ENCODE results near the gene KDM7A. TPM values are rescaled to one million over a fixed set of nuclear protein-coding genes. Genes with fewer than 3 reads are reported as not detected.

KDM7A gene
- polyA plus RNA-seq, 1 experiment = 3.8 TPM

- TF ChIP-seq, protein P1, sequence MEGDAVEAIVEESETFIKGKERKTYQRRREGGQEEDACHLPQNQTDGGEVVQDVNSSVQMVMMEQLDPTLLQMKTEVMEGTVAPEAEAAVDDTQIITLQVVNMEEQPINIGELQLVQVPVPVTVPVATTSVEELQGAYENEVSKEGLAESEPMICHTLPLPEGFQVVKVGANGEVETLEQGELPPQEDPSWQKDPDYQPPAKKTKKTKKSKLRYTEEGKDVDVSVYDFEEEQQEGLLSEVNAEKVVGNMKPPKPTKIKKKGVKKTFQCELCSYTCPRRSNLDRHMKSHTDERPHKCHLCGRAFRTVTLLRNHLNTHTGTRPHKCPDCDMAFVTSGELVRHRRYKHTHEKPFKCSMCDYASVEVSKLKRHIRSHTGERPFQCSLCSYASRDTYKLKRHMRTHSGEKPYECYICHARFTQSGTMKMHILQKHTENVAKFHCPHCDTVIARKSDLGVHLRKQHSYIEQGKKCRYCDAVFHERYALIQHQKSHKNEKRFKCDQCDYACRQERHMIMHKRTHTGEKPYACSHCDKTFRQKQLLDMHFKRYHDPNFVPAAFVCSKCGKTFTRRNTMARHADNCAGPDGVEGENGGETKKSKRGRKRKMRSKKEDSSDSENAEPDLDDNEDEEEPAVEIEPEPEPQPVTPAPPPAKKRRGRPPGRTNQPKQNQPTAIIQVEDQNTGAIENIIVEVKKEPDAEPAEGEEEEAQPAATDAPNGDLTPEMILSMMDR (IDR thresholded peaks at IDR 0.05; ENCODE audit: low read depth, low read length) = no peak
- no peaks in the 10 kb centered on the region for H3K9me3 ChIP-seq (ENCODE audit: control insufficient read depth, insufficient read depth, low read length)
- H3K4me3 ChIP-seq (ENCODE audit: low read depth, low read length) = no peak overlapping the region
- POLR2A ChIA-PET = no interaction called here
- peaks cover 20% of the 10 kb centered on the region for H3K27me3 ChIP-seq (ENCODE audit: control insufficient read depth, insufficient read depth, low read length)
- DNase-seq (ENCODE audit: low read depth, low spot score) = no peak
- CTCF ChIA-PET = no interaction called here
- H3K27ac ChIP-seq (ENCODE audit: low read depth, low read length) = no peak overlapping the region
Measured at GRCh38 chr7:140074780-140075179, 102.0 kb downstream of the KDM7A start.

GRCh38 chr7:140070546-140070945, 106.2 kb downstream of the KDM7A start:
- POLR2A ChIA-PET = interaction anchor here (0.6 kb wide), 1 partner anchor 396 kb away, joined by 3 read pairs; no protein-coding TSS in a partner anchor

GRCh38 chr7:140069298-140069949, 107.4 kb downstream of the KDM7A start:
- H3K27me3 ChIP-seq (ENCODE audit: control insufficient read depth, insufficient read depth, low read length) = peaks cover 17% of the 10 kb centered on the region
- POLR2A ChIA-PET = no interaction called here
- CTCF ChIA-PET = no interaction called here
- no peak overlapping the region for H3K27ac ChIP-seq (ENCODE audit: low read depth, low read length)
- TF ChIP-seq, protein P1 (IDR thresholded peaks at IDR 0.05; ENCODE audit: low read depth, low read length) = no peak
- no peak for DNase-seq (ENCODE audit: low read depth, low spot score)
- H3K9me3 ChIP-seq (ENCODE audit: control insufficient read depth, insufficient read depth, low read length) = peaks cover 5% of the 10 kb centered on the region; the same call in 1 of the 2 replicates
- H3K4me3 ChIP-seq (ENCODE audit: low read depth, low read length) = no peak overlapping the region

More at GRCh38 chr7:140070546-140070945, 106.2 kb downstream of the KDM7A start:
- no peak overlapping the region for H3K27ac ChIP-seq (ENCODE audit: low read depth, low read length)
- no peak overlapping the region for H3K4me3 ChIP-seq (ENCODE audit: low read depth, low read length)
- DNase-seq (ENCODE audit: low read depth, low spot score) = no peak
- CTCF ChIA-PET = no interaction called here
- TF ChIP-seq, protein P1 (IDR thresholded peaks at IDR 0.05; ENCODE audit: low read depth, low read length) = no peak
- peaks cover 5% of the 10 kb centered on the region; the same call in 1 of the 2 replicates for H3K9me3 ChIP-seq (ENCODE audit: control insufficient read depth, insufficient read depth, low read length)
- peaks cover 17% of the 10 kb centered on the region for H3K27me3 ChIP-seq (ENCODE audit: control insufficient read depth, insufficient read depth, low read length)

DNA sequence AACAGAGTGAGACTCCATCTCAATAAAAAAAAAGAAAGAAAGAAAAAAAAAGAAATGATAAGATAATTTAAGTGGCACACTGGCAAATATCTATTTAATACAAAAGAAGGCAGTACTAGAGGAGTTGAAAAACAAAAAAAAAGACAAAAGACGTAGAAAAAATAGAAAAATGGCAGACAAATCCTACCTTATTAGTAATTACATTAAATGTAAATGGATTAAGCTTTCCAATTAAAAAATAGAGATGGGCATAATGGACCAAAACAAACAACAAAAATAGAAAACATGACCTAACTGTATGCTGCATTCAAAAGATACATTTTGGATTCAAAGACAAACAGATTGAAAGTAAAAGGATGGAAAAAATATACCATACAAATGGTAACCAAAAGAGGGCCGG, 108.8 kb downstream of the KDM7A start:
- peaks cover 11% of the 10 kb centered on the region for H3K27me3 ChIP-seq (ENCODE audit: control insufficient read depth, insufficient read depth, low read length)
- ChIA-PET CTCF (no interaction called here), POLR2A (no interaction called here)
- TF ChIP-seq, protein P1 (IDR thresholded peaks at IDR 0.05; ENCODE audit: low read depth, low read length) = no peak
- peaks cover 5% of the 10 kb centered on the region; the same call in 1 of the 2 replicates for H3K9me3 ChIP-seq (ENCODE audit: control insufficient read depth, insufficient read depth, low read length)
- no peak overlapping the region for H3K4me3 ChIP-seq (ENCODE audit: low read depth, low read length)
- no peak overlapping the region for H3K27ac ChIP-seq (ENCODE audit: low read depth, low read length)
- no peak for DNase-seq (ENCODE audit: low read depth, low spot score)

DNA sequence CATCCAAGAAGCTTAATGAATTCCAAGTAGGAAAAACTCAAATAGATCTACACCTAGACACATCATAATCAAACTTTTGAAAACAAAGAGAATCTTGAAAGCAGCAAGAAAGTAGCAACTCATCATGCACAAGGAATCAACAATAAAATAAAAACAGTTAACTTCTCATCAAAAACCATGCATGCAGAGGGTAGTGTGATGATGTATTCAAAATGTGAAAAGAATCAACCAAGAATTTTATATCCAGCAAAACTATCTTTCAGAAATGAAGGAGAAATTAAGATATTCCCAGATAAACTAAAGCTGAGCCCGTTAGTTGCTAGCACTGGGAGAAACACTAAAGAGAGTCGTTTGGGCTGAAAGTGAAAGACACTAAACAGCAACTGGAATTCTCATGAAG, 109.7 kb downstream of the KDM7A start:
- Histone ChIP-seq H3K27me3 (ENCODE audit: control insufficient read depth, insufficient read depth, low read length) (peaks cover 11% of the 10 kb centered on the region), H3K27ac (ENCODE audit: low read depth, low read length) (no peak overlapping the region), H3K9me3 (ENCODE audit: control insufficient read depth, insufficient read depth, low read length) (peaks cover 5% of the 10 kb centered on the region; the same call in 1 of the 2 replicates), H3K4me3 (ENCODE audit: low read depth, low read length) (no peak overlapping the region)
- TF ChIP-seq, protein P1 (IDR thresholded peaks at IDR 0.05; ENCODE audit: low read depth, low read length) = no peak
- ChIA-PET POLR2A (no interaction called here), CTCF (no interaction called here)
- no peak for DNase-seq (ENCODE audit: low read depth, low spot score)
